Esophagus muscularis mucosa (tissue), 4 donors: ENCODE data around the gene APOD. TPM values are rescaled to one million over a fixed set of nuclear protein-coding genes. Genes with fewer than 3 reads are reported as not detected.
"Not testable (repeated sequence)": the region's sequence is repeated elsewhere in the genome, so short reads cannot be mapped to it uniquely, and the experiment has no call there.

Experiments
- DNase-seq: peaks from one replicate; pipeline ENCODE4 v3.0.0-alpha.2; 2017; ENCODE audit errors: extremely low spot score
- H3K27ac ChIP-seq, 4 donors: fragments of 200-600 bp; sonication (generic); replicated peaks in 1 of 4; 1 replicate in 3 of 4; 2 replicates in 1 of 4; pipeline ENCODE4 v1.5.1; 2016 to 2019; ENCODE audit warnings: mild to moderate bottlenecking in 1 of 4
- H3K27me3 ChIP-seq, 4 donors: fragments of 200-600 bp; sonication (generic); one replicate each; pipeline versions ENCODE4 v1.5.1 to v1.6.0; 2016 to 2019
- H3K36me3 ChIP-seq, 4 donors: fragments of 200-600 bp; sonication (generic); one replicate each; pipeline ENCODE4 v1.5.1; 2016 to 2019
- H3K4me1 ChIP-seq, 4 donors: fragments of 200-600 bp; sonication (generic); one replicate each; pipeline ENCODE4 v1.5.1; 2016 to 2019
- H3K4me3 ChIP-seq, 4 donors: fragments of 200-600 bp; sonication (generic); 1 replicate in 2 of 4; 2 replicates in 2 of 4; pipeline ENCODE4 v1.5.1; 2016 to 2019; ENCODE audit warnings: mild to moderate bottlenecking in 4 of 4, moderate library complexity in 1 of 4
- H3K9me3 ChIP-seq, 4 donors: fragments of 200-600 bp; sonication (generic); 1 replicate in 3 of 4; 2 replicates in 1 of 4; pipeline ENCODE4 v1.5.1; 2016 to 2019
- CTCF ChIP-seq, 3 experiments: fragments of 200-600 bp in 2 of 3; fragments of 450-650 bp in 1 of 3; sonication (generic) in 2 of 3; IDR thresholded peaks; one replicate each; pipeline ENCODE4 v1.5.1; 2017 to 2019; ENCODE audit warnings: antibody characterized with exemption in 3 of 3, mild to moderate bottlenecking in 2 of 3, moderate library complexity in 1 of 3
- POLR2AphosphoS5 ChIP-seq, 2 donors: sonication (generic); formaldehyde crosslinking; IDR thresholded peaks; one replicate each; pipeline ENCODE4 v1.6.1; 2017; ENCODE audit warnings: antibody characterized with exemption in 2 of 2
- WGBS: methylation state at CpG from one replicate; pipeline ENCODE4 v1.1.5; 2018; 5-methylcytosine and 5-hydroxymethylcytosine counted together
- intact Hi-C: fragments of 100-400 bp; cut with DNase I; formaldehyde crosslinking; loops from one replicate; pipeline ENCODE4 v1.15.1; 2023
- total RNA-seq, 4 donors: library from RNA; depleted of rRNA; stranded (reverse); fragments of >200 nt; gene quantifications; one replicate each; pipeline versions ENCODE4 v1.1.0 to v1.2.1, GENCODE V29; 2016

The APOD gene
- total RNA-seq: 100 to 1,000 TPM; 355 to 591 (median 523) TPM

- peaks cover 0 to 1% (median under 1%) of the 10 kb centered on the region in 4 donors for H3K9me3 ChIP-seq
- DNase-seq: no peak
- peaks cover 6 to 14% (median 11%) of the 10 kb centered on the region in 4 donors for H3K4me1 ChIP-seq
- H3K4me3 ChIP-seq: peak within 1 kb of the TSS; percentile 27 to 41 (median 32)
- H3K36me3 ChIP-seq: peaks cover 0 to 7% (median 0%) of the 10 kb centered on the region in 4 donors
- 48% methylated on average over 16 of the region's 16 CpGs for WGBS
- H3K27ac ChIP-seq: peak within 1 kb of the TSS in 3 of 4 donors; percentile 40 to 67 (median 41)
- H3K27me3 ChIP-seq: no peaks in the 10 kb centered on the region
- TF ChIP-seq POLR2AphosphoS5 (IDR thresholded peaks at IDR 0.05) (peak in 1 of 2 donors; percentile 30), CTCF (IDR thresholded peaks at IDR 0.05) (no peak)
- intact Hi-C loops: no loop called here
These were observed at the start of gene APOD for GRCh38 chr3:195583831-195584542. TSS of gene APOD (minus strand) at chr3:195583940. CDS start at chr3:195579461, 4,479 bp downstream.

- H3K9me3 ChIP-seq, DNase-seq, H3K27me3 ChIP-seq, H3K27ac ChIP-seq, intact Hi-C loops, H3K4me3 ChIP-seq, H3K4me1 ChIP-seq, H3K36me3 ChIP-seq: not testable (repeated sequence)
- 67% methylated on average over 2 of the region's 3 CpGs for WGBS
These were observed 49.6 kb upstream of the APOD start for GRCh38 chr3:195633351-195633750.

- intact Hi-C loops, H3K4me1 ChIP-seq, H3K27me3 ChIP-seq, H3K36me3 ChIP-seq, H3K9me3 ChIP-seq, H3K4me3 ChIP-seq, H3K27ac ChIP-seq, DNase-seq: not testable (repeated sequence)
- 89% methylated on average over 19 of the region's 19 CpGs for WGBS
These were observed 48.9 kb upstream of the APOD start for GRCh38 chr3:195632501-195633185.

GRCh38 chr3:195632046-195632445 lies 48.3 kb upstream of the APOD start:
- DNase-seq, H3K36me3 ChIP-seq, H3K4me1 ChIP-seq, H3K9me3 ChIP-seq, H3K27ac ChIP-seq, H3K27me3 ChIP-seq, intact Hi-C loops, H3K4me3 ChIP-seq: not testable (repeated sequence)
- WGBS: 95% methylated on average over 4 of the region's 20 CpGs

GRCh38 chr3:195630938-195631495 lies 47.3 kb upstream of the APOD start:
- H3K27ac ChIP-seq, DNase-seq, H3K36me3 ChIP-seq, H3K4me3 ChIP-seq, intact Hi-C loops, H3K27me3 ChIP-seq, H3K4me1 ChIP-seq, H3K9me3 ChIP-seq: not testable (repeated sequence)
- no CpG with 5 or more reads among the region's 13 CpGs for WGBS

GRCh38 chr3:195630086-195630917 lies 46.6 kb upstream of the APOD start:
- DNase-seq, H3K27me3 ChIP-seq, H3K27ac ChIP-seq, H3K4me3 ChIP-seq, H3K4me1 ChIP-seq, H3K36me3 ChIP-seq, intact Hi-C loops, H3K9me3 ChIP-seq: not testable (repeated sequence)
- 75% methylated on average over 14 of the region's 32 CpGs for WGBS

GRCh38 chr3:195629682-195630081 lies 45.9 kb upstream of the APOD start:
- H3K36me3 ChIP-seq, H3K27me3 ChIP-seq, H3K9me3 ChIP-seq, H3K27ac ChIP-seq, H3K4me3 ChIP-seq, H3K4me1 ChIP-seq, intact Hi-C loops, DNase-seq: not testable (repeated sequence)
- 84% methylated on average over 5 of the region's 7 CpGs for WGBS

GRCh38 chr3:195628386-195628920 lies 44.7 kb upstream of the APOD start:
- H3K27me3 ChIP-seq: not testable (repeated sequence)

GRCh38 chr3:195627515-195628385 lies 44.0 kb upstream of the APOD start:
- H3K4me3 ChIP-seq, H3K36me3 ChIP-seq, DNase-seq, intact Hi-C loops, H3K9me3 ChIP-seq, H3K27me3 ChIP-seq, H3K27ac ChIP-seq, H3K4me1 ChIP-seq: not testable (repeated sequence)
- WGBS: 64% methylated on average over 16 of the region's 30 CpGs

More at GRCh38 chr3:195628386-195628920, 44.7 kb upstream of the APOD start:
- H3K36me3 ChIP-seq, H3K9me3 ChIP-seq, DNase-seq, H3K4me3 ChIP-seq, H3K27ac ChIP-seq, intact Hi-C loops, H3K4me1 ChIP-seq: not testable (repeated sequence)
- whole genome bisulfite sequencing: 85% methylated on average over 17 of the region's 23 CpGs
